Smooth muscle cell of the pulmonary artery (primary cell): Measurements from ENCODE around the gene CNNM1. TPM values are rescaled to one million over a fixed set of nuclear protein-coding genes. Genes with fewer than 3 reads are reported as not detected.

Experiments
- total RNA-seq: library from RNA; depleted of rRNA; stranded (reverse); fragments of >200 nt; gene quantifications from 2 replicates; pipeline ENCODE4 v1.2.3, GENCODE V29; 2014

Gene CNNM1
- total RNA-seq, result 0.07 and 0.17 TPM in 2 replicates

DNA sequence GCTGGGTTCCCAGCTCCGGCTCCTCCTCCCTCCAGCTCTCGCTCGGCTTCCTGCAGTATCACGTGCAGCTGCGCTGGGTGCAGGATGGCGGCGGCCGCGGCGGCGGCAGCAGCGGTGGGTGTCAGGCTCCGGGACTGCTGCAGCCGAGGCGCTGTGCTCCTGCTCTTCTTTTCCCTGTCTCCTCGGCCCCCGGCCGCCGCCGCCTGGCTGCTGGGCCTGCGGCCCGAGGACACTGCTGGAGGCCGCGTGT is at the start of gene CNNM1:
Gene CNNM1, plus strand, starts transcription at position 53 of the 250 bp plus-strand sequence. Its CDS starts 32 bp downstream, at position 85.

DNA sequence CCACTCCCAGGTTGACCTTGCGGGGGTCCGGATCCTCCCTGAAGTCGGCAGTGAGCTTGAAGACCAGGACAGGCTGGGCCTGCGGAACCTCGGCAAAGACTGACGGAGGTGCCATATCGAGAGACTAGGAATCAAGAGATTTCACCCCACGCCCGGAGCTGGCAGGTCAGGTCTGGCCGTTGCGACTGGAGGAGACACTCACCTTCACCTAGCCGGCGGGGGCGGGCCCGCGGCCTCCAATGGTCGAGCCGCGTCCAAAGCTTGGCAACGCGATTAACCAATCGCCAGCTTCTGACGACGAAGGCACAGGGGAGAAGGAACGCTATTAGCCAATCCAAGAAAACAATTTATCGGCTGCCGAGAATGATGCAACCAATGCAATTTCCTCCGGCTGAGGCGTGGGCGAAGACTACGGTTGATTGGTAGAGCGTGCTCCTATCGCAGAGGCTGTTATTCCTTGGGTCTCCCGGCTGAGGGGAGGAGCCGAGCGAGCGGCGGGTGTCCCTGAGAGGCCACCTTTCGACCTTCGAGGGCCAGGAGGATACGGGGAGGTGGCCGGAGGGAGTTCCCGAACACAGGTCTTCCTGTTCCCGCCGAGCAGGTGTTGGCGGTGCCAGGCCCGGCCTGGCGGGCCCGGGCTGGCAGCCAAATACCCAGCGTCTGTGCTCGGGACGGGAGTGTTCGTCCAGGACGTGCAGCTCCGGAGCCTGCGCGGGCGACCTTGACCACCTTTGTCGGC is 101.5 kb downstream of the CNNM1 start, which contains the start of gene GOT1:
Gene GOT1, minus strand, starts transcription at position 174 of the 739 bp plus-strand sequence. Its CDS starts 59 bp downstream, at position 115.

Other genes starting within 250 kb of the CNNM1 start
- gene HPSE2, start 93.5 kb upstream of the CNNM1 start, total RNA-seq, result not detected in 2 replicates
- 23.8 and 29.9 TPM in 2 replicates for gene GOT1, start 101.3 kb downstream of the CNNM1 start, total RNA-seq
- not detected in 2 replicates for gene NKX2-3, start 203.6 kb downstream of the CNNM1 start, total RNA-seq